HG03103 (cell line): Measurements from ENCODE around the gene MAPRE2.
"Not testable (repeated sequence)": the region's sequence is repeated elsewhere in the genome, so short reads cannot be mapped to it uniquely, and the experiment has no call there.

Experiments used
- ATAC-seq: cut with Tn5 transposase; IDR thresholded peaks from one replicate; pipeline ENCODE4 v1.9.1; 2021; ENCODE audit warnings: low read depth; ENCODE audit not compliant: unreplicated experiment

Gene MAPRE2

DNA sequence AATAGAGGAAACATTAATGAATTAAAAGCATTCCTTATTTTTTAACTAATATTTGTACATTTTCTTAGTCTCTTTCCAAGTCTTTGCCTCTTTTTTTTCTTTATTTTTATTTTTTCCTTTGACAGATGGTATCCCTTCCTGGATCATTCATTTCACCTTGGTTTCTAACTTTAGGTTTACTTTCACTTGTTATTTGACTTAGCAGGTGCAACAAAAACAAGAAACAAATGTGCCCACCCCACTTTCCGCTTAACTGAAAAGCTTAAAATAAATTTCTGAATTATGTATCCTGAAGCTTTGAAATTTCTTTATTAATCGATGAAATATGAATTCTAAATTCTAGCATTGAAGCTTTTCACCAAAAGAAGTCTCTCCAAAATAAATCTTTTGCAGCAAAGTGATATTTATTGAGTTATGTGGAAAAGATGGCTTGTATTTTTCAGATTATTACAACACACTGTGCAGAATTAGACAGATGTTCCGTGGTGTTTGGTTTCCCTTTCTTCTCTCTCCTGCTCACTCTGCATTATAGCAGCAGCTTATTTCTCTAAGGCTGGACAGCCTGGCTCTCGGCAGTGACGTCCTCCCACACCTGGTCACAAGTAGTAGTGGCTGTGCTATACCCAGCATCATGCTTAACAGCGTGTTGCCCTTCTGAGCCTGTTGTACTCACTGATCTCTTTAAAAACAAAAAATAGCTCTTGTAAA, 100.5 kb downstream of the MAPRE2 start:
- ATAC-seq, result no peak

DNA sequence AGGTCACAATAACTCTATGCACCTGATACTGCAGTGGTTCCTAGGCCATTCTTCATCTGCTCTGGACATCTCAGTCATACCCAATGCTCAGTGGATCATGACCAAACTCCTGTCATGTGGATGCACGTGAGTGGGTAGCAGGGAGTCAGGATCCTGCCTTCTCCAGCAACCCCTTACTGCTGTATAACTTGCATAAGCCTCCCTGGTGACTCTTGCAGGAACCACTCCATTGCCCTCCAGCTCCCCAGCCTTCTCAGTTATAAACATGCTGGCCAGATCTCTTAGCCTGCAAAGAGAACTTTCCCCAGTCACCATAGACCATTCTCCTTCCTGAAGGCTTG, 101.0 kb downstream of the MAPRE2 start:
- no peak for ATAC-seq

DNA sequence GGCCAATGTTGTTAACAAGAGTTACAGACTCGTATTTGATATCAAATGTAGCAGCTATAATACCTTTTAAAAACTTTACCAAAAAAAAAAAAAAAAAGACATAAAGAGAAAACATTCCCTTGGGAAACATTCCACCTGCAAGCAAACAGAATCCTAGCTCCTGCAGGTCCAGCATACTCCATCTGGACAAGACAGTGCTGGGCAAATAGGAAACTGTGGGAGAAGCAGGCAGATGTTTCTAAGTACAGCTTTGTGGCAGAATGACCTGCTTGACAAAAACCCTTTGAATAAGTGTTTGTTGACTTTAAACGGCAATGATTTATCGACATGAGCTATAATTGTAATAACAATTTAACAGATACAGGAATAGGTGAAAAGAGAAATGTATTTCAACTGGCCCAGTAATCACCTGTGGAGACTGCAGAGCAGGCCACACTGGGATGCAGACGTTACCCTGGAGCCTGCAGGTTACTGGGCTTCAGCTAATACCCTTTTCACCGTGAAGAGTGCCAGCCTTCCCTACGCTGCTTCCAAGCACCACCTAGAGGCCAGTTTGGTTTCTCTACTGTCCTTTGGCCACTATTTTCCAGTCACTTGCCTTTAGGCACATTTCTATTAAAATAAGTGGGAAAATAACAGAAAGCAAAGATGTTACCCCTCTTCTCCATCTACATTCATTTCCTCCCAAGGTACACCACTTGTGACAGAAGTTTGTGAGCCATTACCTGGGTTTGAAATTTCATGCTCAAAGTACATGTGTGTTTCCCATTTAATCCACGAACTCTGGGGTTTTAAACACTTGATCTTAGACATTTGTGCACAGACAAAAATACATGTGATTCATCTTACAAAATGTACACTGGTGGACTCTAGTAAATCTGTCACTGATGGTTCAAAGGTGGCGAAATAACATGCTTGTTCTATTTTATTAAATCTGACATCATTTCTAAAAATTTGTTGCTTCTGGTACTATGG, 102.7 kb downstream of the MAPRE2 start:
- ATAC-seq, result peak; percentile 64

DNA sequence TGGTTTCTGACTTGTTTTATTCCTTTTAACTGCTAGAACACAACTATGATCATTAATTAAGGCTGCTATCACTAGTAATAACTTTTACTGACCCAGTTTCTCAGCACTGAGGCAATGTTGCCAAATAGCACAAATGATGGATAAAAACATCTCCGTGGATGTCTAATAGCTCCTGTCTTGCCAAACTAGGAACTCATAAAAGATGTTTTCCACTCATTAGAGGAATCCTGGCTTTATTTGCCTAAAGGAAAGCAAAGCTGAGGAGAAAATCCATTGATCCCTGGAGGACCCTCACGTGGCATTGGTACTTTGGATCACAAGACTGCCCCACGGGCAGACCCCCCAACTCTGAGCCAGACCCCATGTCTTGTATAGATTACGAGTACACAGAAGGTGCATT, 103.5 kb downstream of the MAPRE2 start:
- no peak for ATAC-seq

DNA sequence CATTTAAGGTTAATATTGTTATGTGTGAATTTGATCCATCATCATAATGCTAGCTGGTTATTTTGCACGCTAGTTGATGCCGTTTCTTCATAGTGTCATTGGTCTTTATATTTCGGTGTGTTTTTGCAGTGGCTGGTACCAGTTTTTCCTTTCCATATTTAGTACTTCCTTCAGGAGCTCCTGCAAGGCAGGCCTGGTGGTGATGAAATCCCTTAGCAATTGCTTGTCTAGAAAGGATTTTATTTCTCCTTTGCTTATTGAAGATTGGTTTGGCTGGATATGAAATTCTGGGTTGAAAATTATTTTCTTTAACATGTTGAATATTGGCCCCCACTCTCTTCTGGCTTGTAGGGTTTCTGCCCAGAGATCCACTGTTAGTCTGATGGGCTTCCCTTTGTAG, 109.0 kb downstream of the MAPRE2 start:
- ATAC-seq, result not testable (repeated sequence)

DNA sequence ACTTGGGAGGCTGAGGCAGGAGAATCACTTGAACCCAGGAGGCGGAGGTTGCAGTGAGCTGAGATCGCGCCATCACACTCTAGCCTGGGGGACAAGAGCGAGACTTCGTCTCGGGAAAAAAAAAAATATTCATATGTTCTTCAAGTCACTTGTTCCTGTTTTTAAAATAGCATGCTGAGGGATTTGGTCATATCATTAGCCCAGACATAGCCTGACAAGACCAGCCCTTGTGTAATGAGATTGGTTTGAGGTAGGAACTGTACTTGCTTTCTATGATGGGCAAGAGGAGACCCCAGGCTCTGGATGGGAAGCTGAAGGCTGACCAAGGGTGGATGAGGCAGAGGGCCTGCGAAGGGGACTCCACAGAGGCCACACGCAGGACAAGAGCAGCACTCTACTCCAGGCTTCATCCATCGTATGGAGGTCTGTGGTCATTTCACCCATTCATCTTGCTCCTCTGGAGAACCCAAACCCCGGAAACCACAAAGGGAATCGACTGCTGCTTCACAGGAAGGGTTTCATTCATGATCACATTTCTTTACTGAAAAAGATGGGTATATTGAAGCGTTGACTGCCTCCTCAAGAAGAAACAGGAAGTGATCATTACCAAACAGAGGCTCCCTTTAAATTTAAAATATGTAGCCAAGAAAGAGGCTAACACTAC, 112.5 kb downstream of the MAPRE2 start:
- peak; percentile 64 for ATAC-seq

DNA sequence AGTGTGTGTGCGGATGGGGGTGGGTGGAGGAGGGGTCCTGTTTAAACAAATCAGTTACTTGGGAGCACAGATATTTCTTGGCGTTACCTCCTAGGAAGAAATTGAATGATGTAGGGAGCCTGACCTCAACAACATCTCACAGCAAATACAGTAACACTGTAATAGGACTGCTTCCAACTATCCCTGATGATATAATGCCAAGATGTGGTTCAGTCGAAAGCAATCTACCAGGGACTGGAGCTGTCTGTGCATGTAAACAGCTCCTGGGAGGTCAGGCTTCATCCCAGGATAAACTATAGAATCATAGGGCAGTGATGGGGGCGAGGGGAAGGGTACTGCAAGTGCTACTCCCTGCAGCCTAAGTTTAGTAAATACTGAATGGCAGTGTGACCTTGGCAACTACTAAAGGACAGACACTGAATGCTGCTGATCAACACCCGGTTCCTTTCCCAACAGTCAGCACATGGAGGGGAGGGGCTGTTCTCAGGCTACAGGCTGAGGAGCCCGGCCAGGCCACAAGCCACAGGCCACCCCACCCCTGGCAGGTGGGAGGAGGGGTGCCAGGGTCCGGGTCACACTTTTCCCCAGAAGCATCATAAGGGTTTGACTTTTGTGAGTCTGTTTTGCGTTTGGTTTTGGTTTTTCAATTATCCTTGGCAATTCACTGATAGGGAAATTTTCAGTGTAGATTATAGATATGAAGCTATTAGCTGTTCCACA, 114.3 kb downstream of the MAPRE2 start:
- no peak for ATAC-seq

DNA sequence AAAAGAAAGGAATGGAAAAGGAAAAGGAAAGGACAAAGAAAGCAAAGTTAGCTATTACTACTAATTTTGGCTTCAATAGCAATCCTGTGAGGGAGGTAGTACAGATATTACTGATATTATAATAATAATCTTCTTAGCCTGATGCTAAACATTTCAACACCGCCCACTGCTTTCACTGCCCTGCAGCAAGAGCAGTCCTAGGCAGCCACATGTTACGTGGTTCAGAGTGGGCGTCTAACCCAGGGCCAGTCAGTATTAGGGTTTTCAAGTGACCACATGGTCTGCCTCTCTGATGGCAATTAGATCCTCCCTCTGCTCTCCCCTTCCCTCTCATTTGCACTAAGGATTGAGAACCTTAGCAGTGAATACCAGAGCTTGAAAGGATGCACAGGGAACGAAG, 116.0 kb downstream of the MAPRE2 start:
- ATAC-seq, result no peak

DNA sequence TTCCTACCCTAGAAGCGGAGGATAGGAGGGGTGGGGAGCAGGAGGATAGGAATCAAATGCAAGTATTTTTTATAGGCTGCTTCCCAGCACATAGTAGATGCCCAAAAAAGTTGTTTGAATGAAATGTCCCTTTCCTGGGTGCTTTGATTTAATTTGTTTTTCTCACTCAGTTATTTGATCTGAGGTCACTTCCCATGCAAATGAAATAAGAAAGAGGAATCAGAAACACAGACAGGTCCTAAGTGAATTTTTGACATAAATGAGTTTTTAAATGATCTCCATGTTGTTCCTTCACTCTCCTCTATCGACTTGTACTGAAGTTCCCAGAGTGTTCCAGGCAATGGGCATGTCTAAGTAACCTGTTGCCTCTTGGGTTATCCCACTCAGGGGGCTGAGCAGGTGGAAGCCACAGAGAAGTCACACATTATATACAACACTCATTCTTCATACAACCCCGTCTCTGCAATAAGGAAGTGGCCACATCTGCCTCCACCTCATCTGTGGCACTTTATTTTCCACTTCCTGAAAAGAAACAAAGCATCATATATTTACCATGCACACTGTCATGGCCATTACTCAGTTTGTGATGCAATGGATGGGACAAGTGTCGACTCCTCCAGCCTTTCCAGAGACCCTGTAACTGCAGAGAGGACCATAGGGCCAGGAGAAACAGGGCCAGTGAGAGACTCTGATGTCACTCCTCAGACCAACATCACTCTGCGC, 117.7 kb downstream of the MAPRE2 start:
- ATAC-seq, result peak; percentile 71

DNA sequence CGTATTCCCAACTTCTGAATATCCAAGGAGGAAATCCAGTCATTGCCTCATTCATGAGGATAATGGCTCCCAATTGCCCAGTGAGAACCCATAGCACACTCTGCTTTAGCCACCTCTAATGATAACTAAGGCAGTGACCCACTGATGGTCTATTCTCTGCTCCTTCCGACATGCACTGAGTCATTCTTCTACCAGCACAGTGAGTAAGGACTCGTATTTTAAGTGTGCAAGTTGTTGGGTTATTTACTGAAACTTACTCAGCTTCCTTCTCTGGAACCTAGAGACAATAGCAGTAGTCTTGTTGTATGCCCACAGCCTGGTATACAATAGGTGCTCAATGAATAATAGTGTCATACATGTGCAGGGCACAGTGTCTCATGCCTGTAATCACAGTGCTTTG, 118.6 kb downstream of the MAPRE2 start:
- no peak for ATAC-seq

DNA sequence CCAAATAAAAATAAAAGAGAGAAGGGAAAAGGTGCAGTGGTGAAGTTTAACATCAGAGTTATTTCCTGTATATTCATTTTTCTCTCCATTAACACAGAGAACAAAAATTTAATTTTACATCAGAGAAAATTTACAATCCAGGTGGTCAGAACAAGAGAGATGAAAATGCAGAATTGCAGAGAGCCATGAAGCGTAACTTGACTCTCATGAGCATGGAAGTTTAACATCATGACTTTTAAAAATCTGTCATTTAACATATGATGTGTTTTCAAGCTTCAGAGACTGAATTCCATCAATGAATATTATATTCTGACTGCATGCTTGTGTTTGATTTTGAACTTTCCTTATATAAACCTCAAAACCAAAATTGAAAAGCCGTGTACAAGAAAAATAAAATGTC, 120.3 kb downstream of the MAPRE2 start:
- no peak for ATAC-seq

DNA sequence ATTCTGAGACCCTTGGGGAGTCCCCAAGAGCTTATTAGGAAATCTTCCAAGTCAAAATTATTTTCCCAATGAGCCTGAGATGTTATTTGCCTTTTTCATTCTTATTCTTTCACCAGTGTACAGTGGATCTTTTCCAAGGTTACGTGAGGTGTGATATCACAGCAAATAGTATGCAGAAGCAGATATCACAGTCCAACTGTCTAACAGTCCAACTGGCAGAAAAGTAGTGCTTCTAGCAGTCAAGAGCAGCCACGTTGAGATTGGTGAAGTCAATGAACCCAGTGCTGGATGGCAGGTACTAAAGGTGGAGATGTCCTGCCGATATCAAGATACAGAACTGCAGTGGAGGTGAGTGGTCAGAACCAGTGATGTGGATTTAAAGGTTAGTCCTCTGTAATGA, 120.7 kb downstream of the MAPRE2 start:
- ATAC-seq, result no peak

DNA sequence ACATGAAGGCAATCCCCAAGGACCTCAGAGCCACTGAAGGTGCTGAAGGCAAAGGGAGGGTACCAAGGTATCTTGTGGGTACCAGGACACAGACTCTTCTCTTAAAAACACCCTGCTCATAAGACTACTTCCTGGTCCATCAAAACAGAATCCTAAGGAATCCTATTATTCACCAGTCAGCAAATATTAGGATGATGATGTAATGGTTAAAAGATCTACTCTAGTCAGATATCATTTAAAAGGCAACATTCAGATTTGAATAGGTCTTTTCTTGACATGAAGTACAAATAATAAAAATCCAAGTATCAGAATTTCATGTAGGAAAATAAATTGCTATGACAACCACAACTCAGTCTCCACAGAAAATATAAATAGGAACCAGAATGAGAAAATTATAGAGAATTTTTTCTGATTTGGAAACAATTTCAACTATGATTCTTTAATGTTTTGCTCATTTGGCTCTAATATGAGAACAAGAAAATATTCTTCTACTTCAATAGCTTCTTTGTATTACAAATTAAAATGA, 121.9 kb downstream of the MAPRE2 start:
- no peak for ATAC-seq

DNA sequence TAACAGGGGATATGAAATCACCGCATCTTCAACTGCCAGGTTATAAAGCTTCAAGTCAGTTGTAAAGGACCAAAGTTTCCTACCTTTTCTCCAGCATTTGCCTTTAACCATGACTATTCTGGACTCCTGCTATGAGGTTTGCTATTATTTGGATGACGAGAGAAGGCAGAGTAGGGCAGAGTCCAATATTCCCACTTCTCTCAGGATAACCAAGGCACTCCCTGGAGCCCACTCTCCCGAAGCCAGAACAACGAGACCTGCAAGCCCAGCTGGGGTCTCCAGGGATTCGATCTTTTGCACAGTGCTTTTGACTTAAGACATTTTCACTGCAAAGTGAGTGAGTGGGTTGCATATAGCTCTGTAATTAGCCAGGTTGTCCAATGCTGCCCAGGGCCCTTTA, 122.5 kb downstream of the MAPRE2 start:
- ATAC-seq, result no peak

DNA sequence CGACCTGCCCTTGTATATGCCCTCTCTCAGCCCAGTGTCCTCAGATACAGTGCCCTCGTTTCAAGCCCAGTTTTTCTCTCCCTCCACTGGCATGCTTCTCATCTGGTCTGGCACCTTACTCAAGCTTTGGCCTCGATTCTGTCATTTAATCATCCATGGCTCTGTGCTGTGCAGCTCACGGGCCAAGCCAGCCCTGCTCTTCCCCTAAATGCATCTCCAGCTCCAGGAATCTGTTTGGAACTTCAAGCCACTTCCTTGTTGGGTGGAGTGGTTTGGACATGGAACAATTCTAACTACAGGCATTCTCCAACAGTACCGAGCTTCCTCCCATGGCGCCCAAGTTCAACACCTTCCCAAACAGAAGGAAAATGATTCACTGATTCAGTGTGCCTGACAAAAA, 122.9 kb downstream of the MAPRE2 start:
- ATAC-seq, result no peak

DNA sequence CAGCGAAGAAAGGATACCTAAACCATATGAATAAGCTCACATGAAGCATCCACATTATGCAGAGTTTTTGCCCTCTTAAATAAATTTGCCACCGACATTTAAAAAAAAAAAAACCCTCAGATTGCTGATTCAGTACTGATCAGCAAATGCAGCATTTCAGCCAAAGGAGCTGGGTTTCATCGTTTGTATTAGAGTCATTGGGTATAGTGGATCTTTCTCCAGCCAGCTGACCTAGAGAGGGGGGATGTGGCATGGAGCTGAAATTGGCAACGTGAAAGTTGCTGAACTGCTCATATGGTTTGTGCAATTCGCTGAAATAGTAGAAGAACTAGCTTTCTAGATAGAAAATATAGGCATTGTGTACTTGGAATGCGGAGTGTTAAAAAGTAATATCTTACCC, 126.1 kb downstream of the MAPRE2 start:
- no peak for ATAC-seq

DNA sequence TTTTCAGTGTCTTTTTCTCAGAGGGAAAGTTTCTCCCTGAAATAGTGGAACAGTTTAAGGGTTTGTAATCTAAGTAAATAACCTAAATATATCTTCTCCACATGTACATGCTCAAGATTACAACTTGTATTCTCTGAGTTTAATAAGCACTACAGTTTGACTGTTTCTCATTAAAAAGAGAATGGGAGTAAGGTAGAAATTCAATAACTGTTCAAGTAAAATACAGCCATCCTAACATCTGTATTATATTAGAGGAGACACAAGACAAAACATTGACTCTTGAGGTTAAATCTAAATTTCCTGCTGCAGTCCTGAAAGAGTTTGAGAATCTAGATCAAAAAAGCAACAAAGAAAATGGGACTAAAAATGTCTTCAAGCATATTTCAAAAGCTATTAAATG, 126.6 kb downstream of the MAPRE2 start:
- no peak for ATAC-seq

DNA sequence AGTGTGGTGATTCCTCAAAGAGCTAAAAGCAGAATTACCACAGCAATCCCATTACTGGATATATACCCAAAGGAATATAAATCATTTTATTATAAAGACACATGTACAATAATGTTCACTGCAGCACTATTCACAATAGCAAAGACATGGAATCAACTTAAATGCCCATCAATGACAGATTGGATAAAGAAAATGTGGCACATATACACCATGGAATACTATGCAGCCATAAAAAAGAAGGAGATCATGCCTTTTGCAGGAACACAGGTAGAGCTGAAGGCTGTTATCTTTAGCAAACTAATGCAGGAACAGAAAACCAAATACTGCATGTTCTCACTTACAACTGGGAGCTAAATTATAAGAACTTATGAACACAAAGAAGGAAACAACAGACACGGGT, 129.1 kb downstream of the MAPRE2 start:
- not testable (repeated sequence) for ATAC-seq

DNA sequence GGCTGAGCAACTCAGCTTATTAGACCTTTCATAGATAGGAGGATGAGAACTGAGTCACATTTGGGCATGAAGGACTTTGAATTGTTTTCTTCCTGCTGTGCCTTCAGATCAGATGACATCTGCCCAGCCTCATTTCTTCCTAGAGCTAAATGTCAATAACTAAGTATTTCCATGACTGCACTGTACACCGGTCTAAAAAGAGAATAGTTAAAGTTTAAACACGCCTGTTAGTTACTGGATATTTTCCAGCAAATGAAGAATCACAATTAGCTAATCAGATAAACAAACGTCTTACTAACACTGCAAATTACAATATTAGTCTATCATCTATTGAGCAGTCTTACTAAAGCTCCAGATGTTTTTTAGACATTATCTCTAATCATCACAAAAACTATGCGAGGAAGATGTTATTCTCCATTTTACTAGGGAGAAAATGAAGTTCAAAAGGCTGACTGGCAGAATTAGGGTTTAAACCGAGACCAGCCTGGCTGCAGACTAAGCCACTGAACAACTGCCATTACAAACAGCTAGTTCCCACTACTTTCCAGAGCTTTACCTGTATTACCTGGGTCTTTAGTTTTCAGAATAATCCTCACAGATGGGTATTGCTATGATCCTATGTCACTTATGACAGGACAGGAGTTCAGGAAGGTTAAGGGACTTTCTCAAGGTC, 130.2 kb downstream of the MAPRE2 start:
- no peak for ATAC-seq
